ENCODE measurements around the gene TMTC2.

TMTC2 gene

GRCh38 chr12:82690006-82690405 is 3.3 kb downstream of the TMTC2 start:
- no peak for DNase-seq (ENCODE audit: low read depth)
- TF ChIP-seq CTCF (conservative IDR thresholded peaks at IDR 0.05; ENCODE audit: low read length) = no peak
- H3K4me3 ChIP-seq (ENCODE audit: low read length) = no peak overlapping the region

GRCh38 chr12:82691513-82691912 is 4.8 kb downstream of the TMTC2 start:
- no peak overlapping the region for H3K4me3 ChIP-seq (ENCODE audit: low read length)

GRCh38 chr12:82694276-82694675 is 7.6 kb downstream of the TMTC2 start:
- no peak for TF ChIP-seq CTCF (conservative IDR thresholded peaks at IDR 0.05; ENCODE audit: low read length)
- no peak overlapping the region for H3K4me3 ChIP-seq (ENCODE audit: low read length)
- no peak for DNase-seq (ENCODE audit: low read depth)

More at GRCh38 chr12:82691513-82691912, 4.8 kb downstream of the TMTC2 start:
- no peak for TF ChIP-seq CTCF (conservative IDR thresholded peaks at IDR 0.05; ENCODE audit: low read length)
- DNase-seq (ENCODE audit: low read depth) = no peak

- no peak for TF ChIP-seq CTCF (conservative IDR thresholded peaks at IDR 0.05; ENCODE audit: low read length)
- no peak overlapping the region for H3K4me3 ChIP-seq (ENCODE audit: low read length)
- peak; percentile 76 for DNase-seq (ENCODE audit: low read depth)
These were observed 8.3 kb downstream of the TMTC2 start for GRCh38 chr12:82694970-82695369.

GRCh38 chr12:82695531-82695930 is 8.8 kb downstream of the TMTC2 start:
- H3K4me3 ChIP-seq (ENCODE audit: low read length) = no peak overlapping the region
- TF ChIP-seq CTCF (conservative IDR thresholded peaks at IDR 0.05; ENCODE audit: low read length) = no peak
- no peak for DNase-seq (ENCODE audit: low read depth)

GRCh38 chr12:82696543-82696942 is 9.8 kb downstream of the TMTC2 start:
- peak; percentile 18 for DNase-seq (ENCODE audit: low read depth)
- no peak for TF ChIP-seq CTCF (conservative IDR thresholded peaks at IDR 0.05; ENCODE audit: low read length)
- no peak overlapping the region for H3K4me3 ChIP-seq (ENCODE audit: low read length)

GRCh38 chr12:82698708-82699564 is 12.2 kb downstream of the TMTC2 start:
- DNase-seq (ENCODE audit: low read depth) = no peak
- TF ChIP-seq CTCF (conservative IDR thresholded peaks at IDR 0.05; ENCODE audit: low read length) = no peak
- H3K4me3 ChIP-seq (ENCODE audit: low read length) = no peak overlapping the region
